H1 (cell line): Measurements from ENCODE around the gene BRICD5. TPM values are rescaled to one million over a fixed set of nuclear protein-coding genes. Genes with fewer than 3 reads are reported as not detected.
A peak's percentile ranks its signal among the peaks of the same experiment; 100 is the strongest.

Source experiments
- CTCF ChIA-PET: fragments of 300-600 bp; sonication (Branson Sonifier 250); formaldehyde crosslinking; loops from one replicate; lab custom pipeline; 2021; ENCODE audit not compliant: partially characterized antibody; lab: Charles Lee
- POLR2A ChIA-PET: fragments of 300-600 bp; sonication (Branson Sonifier 250); formaldehyde crosslinking; loops from one replicate; lab custom pipeline; 2021; ENCODE audit warnings: inconsistent platforms; ENCODE audit not compliant: partially characterized antibody; lab: Charles Lee
- DNase-seq, 2 experiments: peaks; one replicate each; pipeline versions ENCODE4 v3.0.0 to v3.0.0-alpha.2; 2010 to 2022; ENCODE audit warnings: low spot score in 2 of 2, low read depth in 1 of 2, mixed read lengths in 1 of 2
- FAIRE-seq: peaks from 2 replicates; lab custom pipeline; 2011; peaks lifted over from hg19 to GRCh38; lab: Jason Lieb, UNC
- H2AFZ ChIP-seq: 2 replicates; pipeline ENCODE4 v1.8.1; 2012; ENCODE audit warnings: low read length, inconsistent platforms
- H2AK5ac ChIP-seq: 2 replicates; pipeline ENCODE4 v1.6.1; 2013; ENCODE audit warnings: low read depth, low read length
- H2BK120ac ChIP-seq: replicated peaks from 2 replicates; pipeline ENCODE3; 2013; ENCODE audit warnings: low read depth, low read length, inconsistent platforms
- H2BK12ac ChIP-seq: 2 replicates; pipeline ENCODE4 v1.6.1; 2013; ENCODE audit warnings: low read depth, low read length
- H2BK15ac ChIP-seq: 2 replicates; pipeline ENCODE4 v1.6.1; 2013; ENCODE audit warnings: low read length
- H2BK20ac ChIP-seq: 2 replicates; pipeline ENCODE4 v1.6.1; 2013; ENCODE audit warnings: low read length
- H2BK5ac ChIP-seq: 2 replicates; pipeline ENCODE4 v1.6.1; 2013; ENCODE audit warnings: low read depth, low read length
- H3K14ac ChIP-seq: 2 replicates; pipeline ENCODE4 v1.6.1; 2013; ENCODE audit warnings: inconsistent platforms; ENCODE audit not compliant: insufficient read length
- H3K18ac ChIP-seq: 2 replicates; pipeline ENCODE4 v1.6.1; 2013; ENCODE audit warnings: low read length; ENCODE audit errors: extremely low read depth
- H3K23ac ChIP-seq: 2 replicates; pipeline ENCODE4 v1.6.1; 2013; ENCODE audit warnings: inconsistent platforms; ENCODE audit not compliant: insufficient read length
- H3K23me2 ChIP-seq: 2 replicates; pipeline ENCODE4 v1.6.1; 2013; ENCODE audit warnings: low read depth, low read length
- H3K27ac ChIP-seq: 2 replicates; pipeline ENCODE4 v1.6.1; 2011; ENCODE audit warnings: low read depth, low read length, inconsistent platforms
- H3K27me3 ChIP-seq, 4 experiments: replicated peaks in 1 of 4; 1 replicate in 1 of 4; 2 replicates in 3 of 4; pipeline versions ENCODE4 v1.6.1 to v1.8.1; 2011 to 2013; ENCODE audit warnings: low read length in 3 of 4, mild to moderate bottlenecking in 3 of 4, inconsistent platforms in 2 of 4, mixed read lengths in 2 of 4, moderate library complexity in 1 of 4; ENCODE audit not compliant: control insufficient read depth in 3 of 4, insufficient read depth in 3 of 4; ENCODE audit errors: extremely low read depth in 1 of 4
- H3K36me3 ChIP-seq, 4 experiments: 2 replicates each; pipeline versions ENCODE4 v1.6.1 to v1.8.1; 2011 to 2013; ENCODE audit warnings: mild to moderate bottlenecking in 4 of 4, low read length in 3 of 4, moderate library complexity in 2 of 4, control low read depth in 1 of 4, inconsistent platforms in 1 of 4; ENCODE audit not compliant: insufficient read depth in 4 of 4, control insufficient read depth in 2 of 4
- H3K4ac ChIP-seq: replicated peaks from 2 replicates; pipeline ENCODE3; 2013; ENCODE audit warnings: low read length, low read depth, mixed read lengths, inconsistent platforms; ENCODE audit not compliant: insufficient read length
- H3K4me1 ChIP-seq, 4 experiments: replicated peaks in 1 of 4; 1 replicate in 1 of 4; 2 replicates in 3 of 4; pipeline versions ENCODE4 v1.6.1 to v1.8.1; 2011 to 2013; ENCODE audit warnings: low read length in 3 of 4, inconsistent platforms in 2 of 4, mixed read lengths in 1 of 4; ENCODE audit not compliant: insufficient read depth in 4 of 4, control insufficient read depth in 3 of 4
- H3K4me2 ChIP-seq, 2 experiments: 2 replicates each; pipeline versions ENCODE4 v1.6.1 to v1.8.1; 2011 to 2013; ENCODE audit warnings: low read depth in 2 of 2, low read length in 2 of 2, control low read depth in 1 of 2, inconsistent platforms in 1 of 2, mild to moderate bottlenecking in 1 of 2; ENCODE audit not compliant: insufficient read depth in 1 of 2
- H3K4me3 ChIP-seq, 4 experiments: fragments of 200-600, 300-600 bp in 1 of 4; sonication (generic), shearing (Covaris generic), sonication (Bioruptor Twin) in 1 of 4; 2 replicates each; pipeline versions ENCODE4 v1.5.1 to v1.8.1; 2011 to 2016; ENCODE audit warnings: low read length in 4 of 4, low read depth in 3 of 4, control low read depth in 2 of 4, inconsistent platforms in 2 of 4, mild to moderate bottlenecking in 2 of 4, mixed read lengths in 1 of 4, moderate library complexity in 1 of 4; ENCODE audit not compliant: insufficient read depth in 2 of 4; ENCODE audit errors: extremely low read depth in 1 of 4
- H3K56ac ChIP-seq: replicated peaks from 2 replicates; pipeline ENCODE3; 2013; ENCODE audit warnings: low read depth, mild to moderate bottlenecking, mixed read lengths, low read length, inconsistent platforms; ENCODE audit not compliant: insufficient read length
- H3K79me1 ChIP-seq: 2 replicates; pipeline ENCODE4 v1.6.1; 2013; ENCODE audit warnings: low read depth, low read length, control low read depth
- H3K79me2 ChIP-seq, 2 experiments: 2 replicates each; pipeline versions ENCODE4 v1.6.1 to v1.8.1; 2012 to 2013; ENCODE audit warnings: low read length in 2 of 2, mild to moderate bottlenecking in 2 of 2, inconsistent platforms in 1 of 2; ENCODE audit not compliant: insufficient read depth in 2 of 2, control insufficient read depth in 1 of 2
- H3K9ac ChIP-seq, 4 experiments: replicated peaks in 1 of 4; 1 replicate in 1 of 4; 2 replicates in 3 of 4; pipeline versions ENCODE4 v1.6.1 to v1.8.1; 2011 to 2013; ENCODE audit warnings: low read depth in 3 of 4, low read length in 3 of 4, control low read depth in 2 of 4, mild to moderate bottlenecking in 2 of 4, moderate library complexity in 2 of 4, inconsistent platforms in 1 of 4; ENCODE audit errors: extremely low read depth in 1 of 4
- H3K9me3 ChIP-seq, 2 experiments: 2 replicates each; pipeline versions ENCODE4 v1.6.1 to v1.8.1; 2012 to 2013; ENCODE audit warnings: mild to moderate bottlenecking in 2 of 2, moderate library complexity in 2 of 2, control low read depth in 1 of 2, inconsistent platforms in 1 of 2, low read depth in 1 of 2, low read length in 1 of 2, mixed read lengths in 1 of 2; ENCODE audit not compliant: insufficient read depth in 2 of 2
- H4K20me1 ChIP-seq, 2 experiments: replicated peaks in 1 of 2; 2 replicates each; pipeline versions ENCODE3 to v1.8.1; 2011 to 2013; ENCODE audit warnings: inconsistent platforms in 2 of 2, low read length in 2 of 2, mild to moderate bottlenecking in 1 of 2; ENCODE audit not compliant: insufficient read depth in 2 of 2, control insufficient read depth in 1 of 2
- H4K5ac ChIP-seq: 2 replicates; pipeline ENCODE4 v1.6.1; 2013; ENCODE audit warnings: low read length, low read depth, mixed read lengths, inconsistent platforms; ENCODE audit not compliant: insufficient read length
- H4K8ac ChIP-seq: 2 replicates; pipeline ENCODE4 v1.8.0; 2013; ENCODE audit warnings: mild to moderate bottlenecking, moderate library complexity, low read length, inconsistent platforms; ENCODE audit not compliant: insufficient read depth; ENCODE audit errors: extremely low read depth
- H4K91ac ChIP-seq: replicated peaks from 2 replicates; pipeline ENCODE3; 2013; ENCODE audit warnings: low read length, mixed read lengths, inconsistent platforms; ENCODE audit not compliant: insufficient read length
- CTBP2 ChIP-seq: IDR thresholded peaks from 2 replicates; pipeline ENCODE4 v1.7.0; 2011; ENCODE audit warnings: borderline replicate concordance, mild to moderate bottlenecking, moderate library complexity, mixed read lengths, low read length; ENCODE audit not compliant: insufficient read depth, insufficient read length
- HDAC2 ChIP-seq, 2 experiments: fragments of 300-600 bp in 1 of 2; sonication (generic) in 1 of 2; IDR thresholded peaks; 2 replicates each; pipeline ENCODE4 v1.6.1; 2011 to 2012; ENCODE audit warnings: low read depth in 2 of 2, low read length in 2 of 2, mild to moderate bottlenecking in 2 of 2, moderate library complexity in 2 of 2, borderline replicate concordance in 1 of 2, inconsistent platforms in 1 of 2
- MAFK ChIP-seq: IDR thresholded peaks from 2 replicates; pipeline ENCODE4 v1.6.1; 2012; ENCODE audit warnings: low read depth, mild to moderate bottlenecking, improper control_type of control experiment, low read length
- NANOG ChIP-seq: IDR thresholded peaks from 2 replicates; pipeline ENCODE4 v1.6.1; 2011; ENCODE audit warnings: low read length, low read depth, mild to moderate bottlenecking, inconsistent platforms; ENCODE audit not compliant: insufficient read depth, poor library complexity, severe bottlenecking
- SIN3A ChIP-seq, 2 experiments: IDR thresholded peaks in 1 of 2; conservative IDR thresholded peaks in 1 of 2; 2 replicates each; pipeline ENCODE4 v1.6.1; 2011 to 2012; ENCODE audit warnings: low read length in 2 of 2, improper control_type of control experiment in 1 of 2, low read depth in 1 of 2, mild to moderate bottlenecking in 1 of 2
- SP1 ChIP-seq: IDR thresholded peaks from 2 replicates; pipeline ENCODE4 v1.6.1; 2011; ENCODE audit warnings: low read depth, low read length
- USF2 ChIP-seq: IDR thresholded peaks from 2 replicates; pipeline ENCODE4 v1.6.1; 2011; ENCODE audit warnings: low read length, improper control_type of control experiment
- WGBS, 2 experiments: shearing (Covaris generic) in 1 of 2; methylation state at CpG; one replicate each; pipeline versions ENCODE4 v1.1.6 to v1.1.7; 2013 to 2015; ENCODE audit warnings: low lambda C conversion rate in 2 of 2, mixed read lengths in 2 of 2, inconsistent platforms in 1 of 2, low coverage in 1 of 2, missing lambda C conversion rate in 1 of 2; ENCODE audit not compliant: insufficient replicate concordance in 2 of 2, insufficient coverage in 1 of 2, insufficient read length in 1 of 2; ENCODE audit errors: extremely low coverage in 1 of 2, missing lambda C conversion rate in 1 of 2; 5-methylcytosine and 5-hydroxymethylcytosine counted together
- polyA plus RNA-seq, 7 experiments: library from polyadenylated mRNA; depleted of rRNA in 3 of 7; stranded (reverse) in 5 of 7; unstranded in 2 of 7; fragments of >200 nt in 5 of 7; fragments of 200-250 nt in 2 of 7; gene quantifications; 1 replicate in 5 of 7; 2 replicates in 1 of 7; 4 replicates in 1 of 7; pipeline versions ENCODE4 v1.2.1 to v1.2.3, GENCODE V29; 2011 to 2013; ENCODE audit warnings: missing spikeins in 2 of 7, mixed read lengths in 2 of 7
- total RNA-seq: library from RNA; stranded (reverse); fragmentation: NEBNext Ultra II Directional; extraction: Animal tissue kit (Norgen Biotek cat#: 25700); gene quantifications from 2 replicates; pipeline ENCODE4 v1.2.1, GENCODE V29; 2021

The BRICD5 gene
- total and polyA plus RNA-seq, 2 of the 8 experiments (the other 6 are each of a cell fraction or from before 2014, with no cell fraction given), result 8.5 to 14.2 TPM

- Histone ChIP-seq H4K5ac (no peak overlapping the region), H3K27ac (no peak overlapping the region), H2AK5ac (no peak overlapping the region), H2BK12ac (no peak overlapping the region), H4K8ac (peak overlapping the region; percentile 51; the same call in 1 of the 2 replicates), H3K79me2 (no peaks in the 10 kb centered on the region), H3K14ac (no peak overlapping the region), H3K9ac (no peak overlapping the region), H3K4me2 (no peak overlapping the region), H3K23me2 (peaks cover 2% of the 10 kb centered on the region; the same call in 1 of the 2 replicates), H2BK120ac (no peak overlapping the region), H3K4me3 (no peak overlapping the region), H3K23ac (no peak overlapping the region), H4K91ac (no peak overlapping the region), H3K9me3 (no peaks in the 10 kb centered on the region)
- FAIRE-seq, result no peak
- 94% methylated on average over 15 of the region's 20 CpGs; no CpG with 5 or more reads in 1 of the 2 experiments for WGBS, 2 experiments
- POLR2A ChIA-PET, result interaction anchor here (0.6 to 4.9 kb wide), 3 partner anchors 14 to 62 kb away, joined by 3 to 17 read pairs (median 3); no protein-coding TSS in a partner anchor
- TF ChIP-seq HDAC2 (IDR thresholded peaks at IDR 0.05; ENCODE audit: borderline replicate concordance in 1 of 2, low read depth in 2 of 2, low read length in 2 of 2) (no peak), USF2 (no peak), MAFK (no peak), CTBP2 (no peak), SP1 (no peak), SIN3A (conservative IDR thresholded peaks at IDR 0.05 in 1 of 2, IDR thresholded peaks at IDR 0.05 in 1 of 2; ENCODE audit: low read depth in 1 of 2, low read length in 2 of 2) (no peak), NANOG (no peak)
- TF ChIP-seq, all 59 proteins: peak for 0
- H2BK20ac ChIP-seq, result no peak overlapping the region
- H3K4ac ChIP-seq, result no peak overlapping the region
- H3K36me3 ChIP-seq, result peaks cover 0 to 4% (median 0%) of the 10 kb centered on the region in 4 experiments; a peak in 1 of 8 replicates
- H4K20me1 ChIP-seq, result peaks cover 0 to 6% of the 10 kb centered on the region in 2 experiments
- peaks cover 0 to 5% (median 2%) of the 10 kb centered on the region in 4 experiments; a peak in 4 of 7 replicates for H3K4me1 ChIP-seq
- H3K56ac ChIP-seq, result no peak overlapping the region
- H2BK5ac ChIP-seq, result no peak overlapping the region
- CTCF ChIA-PET, result interaction anchor here (1.6 to 2.1 kb wide), 2 partner anchors 8 to 20 kb away, joined by 4 to 9 read pairs; no protein-coding TSS in a partner anchor
- no peaks in the 10 kb centered on the region for H3K79me1 ChIP-seq
- H3K27me3 ChIP-seq, result no peaks in the 10 kb centered on the region
- H2AFZ ChIP-seq, result no peak overlapping the region
- no peak for DNase-seq
- no peak overlapping the region for H2BK15ac ChIP-seq
- H3K18ac ChIP-seq, result no peak overlapping the region
These were observed 24.2 kb downstream of the BRICD5 start for GRCh38 chr16:2186505-2186904.
